Mesothelial cell of epicardium (in vitro differentiated cells): ENCODE measurements around the gene PHF13. TPM values are rescaled to one million over a fixed set of nuclear protein-coding genes. Genes with fewer than 3 reads are reported as not detected.

Experiments
- DNase-seq, 2 experiments: peaks; one replicate each; pipeline ENCODE4 v3.0.0; 2021; ENCODE audit warnings: low spot score in 2 of 2; ENCODE audit not compliant: unreplicated experiment in 2 of 2
- H3K27ac Mint-ChIP-seq: 2 replicates; pipeline ENCODE4 v1.8.0; 2021; ENCODE audit warnings: mixed read lengths
- H3K27me3 Mint-ChIP-seq: 2 replicates; pipeline ENCODE4 v1.8.0; 2021; ENCODE audit warnings: low read depth, mixed read lengths
- H3K36me3 Mint-ChIP-seq: 2 replicates; pipeline ENCODE4 v1.8.0; 2021; ENCODE audit warnings: mixed read lengths
- H3K4me1 Mint-ChIP-seq: 2 replicates; pipeline ENCODE4 v1.8.0; 2021; ENCODE audit warnings: mixed read lengths
- H3K4me3 Mint-ChIP-seq: 2 replicates; pipeline ENCODE4 v1.8.0; 2021; ENCODE audit warnings: mild to moderate bottlenecking, moderate library complexity, mixed read lengths
- H3K9me3 Mint-ChIP-seq: 2 replicates; pipeline ENCODE4 v1.8.0; 2021; ENCODE audit warnings: mixed read lengths
- total RNA-seq: library from RNA; stranded (reverse); gene quantifications from 3 replicates; pipeline ENCODE4 v1.2.1, GENCODE V29; 2021
- TF ChIP-seq, protein P1 (sequence below): fragments of 200-600 bp; sonication (generic); IDR thresholded peaks from one replicate; pipeline ENCODE4 v1.5.0; 2021; ENCODE audit warnings: antibody characterized with exemption; ENCODE audit not compliant: unreplicated experiment

PHF13 gene
- total RNA-seq = 33.7 to 35.0 TPM (median 34.0 TPM) in 3 replicates

DNA sequence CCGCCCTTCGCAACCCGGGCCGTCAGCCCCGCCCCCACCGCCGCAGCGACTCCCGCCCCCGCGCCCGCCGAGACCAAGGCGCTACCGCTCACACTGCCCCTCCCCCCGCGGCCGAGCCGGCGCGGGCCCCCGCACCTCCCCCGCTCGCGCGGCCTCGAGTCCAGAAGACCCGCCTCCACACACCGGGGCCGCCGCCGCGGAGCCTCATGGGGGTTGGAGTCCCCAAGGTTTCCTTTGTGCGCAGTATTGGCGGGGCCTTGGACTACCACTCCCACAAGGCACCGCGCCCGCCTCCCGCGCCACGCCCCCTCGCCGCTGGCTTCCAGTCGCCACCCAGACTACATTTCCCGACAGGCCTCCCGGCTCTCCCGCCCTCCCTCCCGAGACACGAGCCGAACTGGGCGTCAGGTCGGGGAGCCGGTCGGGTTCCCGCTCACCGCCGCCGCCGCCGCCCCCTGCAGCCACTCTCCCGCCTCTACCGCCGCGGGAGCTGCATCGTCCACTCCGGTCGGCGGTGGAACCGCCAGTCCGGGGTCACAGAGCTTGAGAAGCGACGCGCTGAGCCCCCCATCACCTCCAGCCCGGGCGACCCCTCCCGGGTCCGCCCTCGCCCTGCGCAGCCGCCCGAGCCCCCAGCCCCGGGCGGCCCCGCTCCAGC is at the start of gene PHF13:
TSS of gene PHF13 (plus strand) at position 371 of the 658 bp plus-strand sequence. CDS start 336 bp downstream, outside the sequence.
- TF ChIP-seq, protein P1, sequence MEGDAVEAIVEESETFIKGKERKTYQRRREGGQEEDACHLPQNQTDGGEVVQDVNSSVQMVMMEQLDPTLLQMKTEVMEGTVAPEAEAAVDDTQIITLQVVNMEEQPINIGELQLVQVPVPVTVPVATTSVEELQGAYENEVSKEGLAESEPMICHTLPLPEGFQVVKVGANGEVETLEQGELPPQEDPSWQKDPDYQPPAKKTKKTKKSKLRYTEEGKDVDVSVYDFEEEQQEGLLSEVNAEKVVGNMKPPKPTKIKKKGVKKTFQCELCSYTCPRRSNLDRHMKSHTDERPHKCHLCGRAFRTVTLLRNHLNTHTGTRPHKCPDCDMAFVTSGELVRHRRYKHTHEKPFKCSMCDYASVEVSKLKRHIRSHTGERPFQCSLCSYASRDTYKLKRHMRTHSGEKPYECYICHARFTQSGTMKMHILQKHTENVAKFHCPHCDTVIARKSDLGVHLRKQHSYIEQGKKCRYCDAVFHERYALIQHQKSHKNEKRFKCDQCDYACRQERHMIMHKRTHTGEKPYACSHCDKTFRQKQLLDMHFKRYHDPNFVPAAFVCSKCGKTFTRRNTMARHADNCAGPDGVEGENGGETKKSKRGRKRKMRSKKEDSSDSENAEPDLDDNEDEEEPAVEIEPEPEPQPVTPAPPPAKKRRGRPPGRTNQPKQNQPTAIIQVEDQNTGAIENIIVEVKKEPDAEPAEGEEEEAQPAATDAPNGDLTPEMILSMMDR = no peak
- H3K4me3 Mint-ChIP-seq = peak within 1 kb of the TSS; percentile 91

DNA sequence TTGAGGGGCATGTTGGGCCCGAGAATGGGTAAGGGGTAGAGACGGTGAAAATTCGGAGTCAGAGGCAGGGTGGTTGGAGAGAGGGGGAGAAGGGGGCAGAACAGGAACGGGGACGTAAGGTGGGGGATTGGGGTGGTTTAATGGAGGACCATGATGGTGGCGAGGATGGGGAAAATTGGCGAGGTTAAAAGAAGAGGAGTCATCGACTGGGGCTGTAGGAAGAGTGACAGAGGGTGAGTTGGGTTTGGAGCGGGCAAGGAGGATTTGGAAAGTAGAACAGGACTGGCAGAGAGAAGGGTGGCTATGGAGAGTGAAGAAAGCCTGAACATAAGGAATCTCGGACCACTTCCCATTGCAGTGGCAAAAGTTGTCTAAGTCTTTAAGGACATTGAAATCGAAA is 44.5 kb upstream of the PHF13 start:
- no peak overlapping the region for H3K4me3 Mint-ChIP-seq
- DNase-seq = no peak
- no peaks in the 10 kb centered on the region for H3K4me1 Mint-ChIP-seq
- no peak overlapping the region for H3K27ac Mint-ChIP-seq
- H3K27me3 Mint-ChIP-seq = peaks cover 47% of the 10 kb centered on the region
- TF ChIP-seq, protein P1 = no peak
- no peaks in the 10 kb centered on the region for H3K36me3 Mint-ChIP-seq
- H3K9me3 Mint-ChIP-seq = no peaks in the 10 kb centered on the region

More for the DNA sequence above, at the start of gene PHF13:
- DNase-seq = peak; percentile 100
- peaks cover 30% of the 10 kb centered on the region for H3K4me1 Mint-ChIP-seq
- H3K9me3 Mint-ChIP-seq = no peaks in the 10 kb centered on the region
- no peaks in the 10 kb centered on the region for H3K27me3 Mint-ChIP-seq
- H3K36me3 Mint-ChIP-seq = no peaks in the 10 kb centered on the region
- peak within 1 kb of the TSS; percentile 98 for H3K27ac Mint-ChIP-seq

DNA sequence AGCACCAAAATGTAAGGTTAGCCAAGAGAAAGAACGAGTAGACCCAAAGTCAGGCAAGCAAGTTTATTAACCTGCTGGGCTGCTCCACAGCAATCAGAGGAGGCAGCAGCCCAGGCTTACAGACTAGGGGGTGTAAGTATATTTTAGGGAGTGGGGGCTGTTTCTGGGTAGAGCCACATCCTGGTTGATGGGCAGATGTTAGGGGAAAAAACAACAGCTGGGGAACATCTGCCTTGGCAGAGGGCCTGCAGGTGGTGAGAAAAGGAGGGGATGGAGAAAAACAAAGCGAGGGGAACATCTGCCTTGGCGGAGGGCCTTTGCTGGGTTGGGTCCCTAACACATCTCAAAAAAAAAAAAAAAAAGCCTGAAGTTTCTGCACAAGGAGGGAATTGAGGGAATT is 43.4 kb upstream of the PHF13 start:
- DNase-seq = no peak
- H3K4me3 Mint-ChIP-seq = no peak overlapping the region
- no peak overlapping the region for H3K27ac Mint-ChIP-seq
- H3K9me3 Mint-ChIP-seq = no peaks in the 10 kb centered on the region
- no peaks in the 10 kb centered on the region for H3K4me1 Mint-ChIP-seq
- H3K27me3 Mint-ChIP-seq = peaks cover 47% of the 10 kb centered on the region
- no peaks in the 10 kb centered on the region for H3K36me3 Mint-ChIP-seq
- TF ChIP-seq, protein P1 = no peak

DNA sequence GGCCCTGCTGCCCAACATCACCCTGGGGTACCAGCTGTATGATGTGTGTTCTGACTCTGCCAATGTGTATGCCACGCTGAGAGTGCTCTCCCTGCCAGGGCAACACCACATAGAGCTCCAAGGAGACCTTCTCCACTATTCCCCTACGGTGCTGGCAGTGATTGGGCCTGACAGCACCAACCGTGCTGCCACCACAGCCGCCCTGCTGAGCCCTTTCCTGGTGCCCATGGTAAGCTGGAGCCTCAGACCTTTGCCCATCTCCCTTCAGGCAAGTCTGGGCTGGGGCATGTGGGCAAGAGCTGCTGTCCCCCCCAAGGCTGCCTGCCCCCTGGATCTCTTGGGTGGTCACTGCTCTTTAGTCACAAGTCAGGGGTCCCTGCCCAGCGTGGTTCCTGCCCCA is 42.5 kb upstream of the PHF13 start:
- no peak overlapping the region for H3K27ac Mint-ChIP-seq
- no peaks in the 10 kb centered on the region for H3K9me3 Mint-ChIP-seq
- TF ChIP-seq, protein P1 = no peak
- peaks cover 47% of the 10 kb centered on the region for H3K27me3 Mint-ChIP-seq
- no peak for DNase-seq
- no peaks in the 10 kb centered on the region for H3K4me1 Mint-ChIP-seq
- no peak overlapping the region for H3K4me3 Mint-ChIP-seq
- no peaks in the 10 kb centered on the region for H3K36me3 Mint-ChIP-seq

DNA sequence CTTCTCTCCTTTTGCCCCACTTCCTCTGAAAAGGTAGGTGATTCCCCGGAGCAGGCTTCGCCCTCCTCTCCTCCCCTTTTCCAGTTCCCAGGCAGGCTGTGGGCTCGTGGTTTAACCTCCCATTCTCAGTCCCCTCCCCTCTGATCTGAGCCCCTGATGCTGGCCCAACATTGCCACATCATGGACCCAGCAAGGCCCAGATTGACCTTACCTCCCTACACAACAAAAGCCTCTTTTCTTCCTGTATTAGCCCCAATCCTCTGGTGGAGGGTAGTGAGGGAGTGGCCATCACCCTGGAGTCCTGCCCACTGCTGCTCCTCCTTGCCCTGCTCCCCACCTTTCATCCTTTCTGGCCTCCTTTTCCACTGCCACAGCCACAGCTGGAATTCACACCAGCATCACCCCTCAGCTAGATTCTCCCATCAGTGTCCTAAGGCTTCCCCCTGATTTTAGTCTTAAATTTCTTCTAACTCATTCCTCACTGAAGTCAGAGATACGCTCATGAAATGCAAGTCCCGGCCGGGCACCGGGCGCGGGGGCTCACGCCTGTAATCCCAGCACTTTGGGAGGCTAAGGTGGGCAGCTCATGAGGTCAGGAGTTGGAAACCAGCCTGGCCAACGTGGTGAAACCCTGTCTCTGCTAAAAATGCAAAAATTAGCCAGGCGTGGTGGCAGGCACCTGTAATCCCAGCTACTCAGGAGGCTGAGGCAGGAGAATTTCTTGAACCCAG is 40.7 kb upstream of the PHF13 start:
- DNase-seq = no peak
- Mint-ChIP-seq H3K9me3 (no peaks in the 10 kb centered on the region), H3K36me3 (no peaks in the 10 kb centered on the region), H3K4me1 (no peaks in the 10 kb centered on the region), H3K27ac (no peak overlapping the region), H3K4me3 (no peak overlapping the region), H3K27me3 (peaks cover 45% of the 10 kb centered on the region)
- TF ChIP-seq, protein P1 = no peak
